ENCODE measurements around the gene EXOSC7.
"Not testable (repeated sequence)": the region's sequence is repeated elsewhere in the genome, so short reads cannot be mapped to it uniquely, and the experiment has no call there.

The EXOSC7 gene

DNA sequence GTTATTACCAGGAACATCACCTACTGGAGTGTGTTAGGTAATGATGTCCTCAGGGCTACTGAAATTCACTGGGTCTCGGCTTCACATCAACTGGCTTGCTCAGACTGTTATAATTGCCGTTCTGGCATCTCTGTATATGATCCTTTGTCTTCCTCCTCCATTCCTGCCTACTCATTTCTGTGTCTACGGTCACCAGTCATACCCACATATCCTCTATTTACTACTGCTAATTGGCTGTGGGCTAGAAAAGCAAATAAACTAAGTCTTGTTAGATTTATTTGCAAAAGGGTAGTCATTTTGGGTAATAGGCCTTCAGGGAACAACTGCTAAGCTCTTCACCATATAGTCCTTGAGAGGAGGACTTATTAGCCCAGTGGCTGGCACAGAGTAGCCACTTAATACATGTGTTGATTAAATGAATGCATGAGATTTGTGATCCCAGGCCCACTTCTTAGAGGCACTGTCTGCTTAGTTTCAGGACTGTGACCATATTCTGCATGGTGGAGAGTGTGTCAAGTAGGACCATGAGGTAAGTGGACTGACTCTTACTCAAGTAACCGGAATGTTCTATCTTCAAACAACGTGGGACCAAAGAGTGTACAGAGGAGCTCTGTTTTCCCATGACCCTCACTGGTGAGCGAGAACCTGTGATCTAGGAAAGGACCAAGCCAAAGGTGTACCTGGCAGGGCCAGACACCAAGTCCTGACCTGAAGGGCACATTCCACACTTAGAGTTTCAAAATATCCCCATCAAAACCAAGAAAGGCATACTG lies 13.2 kb upstream of the EXOSC7 start:
- no peak for DNase-seq

- DNase-seq = no peak
Observed at GRCh38 chr3:44963571-44964325, 12.3 kb upstream of the EXOSC7 start.

DNA sequence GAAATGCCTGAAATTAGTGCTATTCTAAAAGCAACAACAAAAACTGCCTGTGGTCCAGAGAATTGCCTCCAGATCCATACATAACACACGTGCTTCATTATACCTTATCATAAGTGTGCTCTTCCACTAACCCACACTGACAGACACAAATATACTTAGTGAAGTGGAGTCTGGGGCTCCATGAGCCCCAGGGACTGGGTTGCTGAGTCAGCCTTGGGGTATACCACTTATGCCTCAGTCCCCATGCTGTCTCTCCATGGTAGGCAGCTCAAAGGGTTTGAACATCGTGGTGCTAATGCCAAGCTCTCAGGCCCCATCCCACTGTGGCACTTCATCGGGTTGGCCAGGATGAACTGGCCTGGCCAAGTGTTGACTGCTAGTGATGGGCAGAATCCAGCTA lies 10.9 kb upstream of the EXOSC7 start:
- no peak for DNase-seq

DNA sequence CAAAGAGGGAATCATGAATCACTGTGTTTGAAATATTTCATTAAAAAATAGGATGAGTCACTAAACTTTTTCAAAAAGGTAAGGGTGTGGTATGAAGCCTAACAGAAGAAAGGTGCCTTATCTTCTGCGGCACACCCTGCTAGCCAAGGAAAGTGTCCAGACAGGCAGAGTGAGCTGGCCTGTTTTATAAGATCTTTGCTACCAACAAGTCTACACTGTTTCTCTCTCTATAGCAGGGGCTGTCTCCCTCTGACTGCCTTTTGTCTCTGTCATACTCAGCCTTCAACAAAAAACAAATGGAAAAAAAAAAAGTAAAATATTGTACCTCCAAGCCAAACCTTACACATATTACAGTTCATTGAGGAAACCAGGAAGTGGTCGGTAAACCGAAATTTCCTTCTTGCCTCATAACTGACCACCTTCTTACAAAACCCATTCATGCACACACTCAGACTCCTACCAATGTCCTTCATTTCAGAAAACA lies 9.2 kb upstream of the EXOSC7 start:
- DNase-seq = no peak

- DNase-seq = no peak
Observed at GRCh38 chr3:44968447-44968858, 7.6 kb upstream of the EXOSC7 start.

DNA sequence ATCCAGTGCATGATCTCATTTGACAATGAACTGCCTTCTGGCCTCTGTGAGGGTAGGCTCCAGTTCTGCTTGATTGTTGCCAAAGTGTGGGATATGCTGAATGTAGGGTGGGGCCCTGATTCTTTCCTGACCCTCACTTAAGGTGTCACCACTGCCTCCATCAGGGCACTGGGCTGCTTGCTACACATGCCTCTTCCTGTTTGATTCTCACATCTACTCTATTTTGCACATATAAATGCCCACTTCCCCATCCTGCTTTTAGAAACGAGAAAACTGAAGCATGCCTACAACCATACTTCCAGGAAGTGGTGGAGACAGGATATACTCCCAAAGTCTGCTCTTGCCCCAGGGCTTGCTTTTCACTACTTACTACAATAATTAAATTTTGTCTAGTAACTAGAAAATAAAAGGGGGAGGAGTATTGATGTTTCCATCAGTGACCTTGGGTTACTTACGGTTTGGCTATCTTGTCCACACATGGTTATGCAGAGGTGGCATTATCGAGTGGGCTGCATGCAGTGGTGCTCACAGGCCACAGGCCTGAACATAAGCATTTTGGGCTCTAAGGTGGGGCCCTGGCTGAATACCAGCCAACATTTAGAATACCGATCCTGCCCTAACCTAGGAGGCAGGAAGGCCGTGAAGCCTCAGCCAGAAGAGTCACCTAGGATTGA lies 6.8 kb upstream of the EXOSC7 start:
- DNase-seq = no peak

DNA sequence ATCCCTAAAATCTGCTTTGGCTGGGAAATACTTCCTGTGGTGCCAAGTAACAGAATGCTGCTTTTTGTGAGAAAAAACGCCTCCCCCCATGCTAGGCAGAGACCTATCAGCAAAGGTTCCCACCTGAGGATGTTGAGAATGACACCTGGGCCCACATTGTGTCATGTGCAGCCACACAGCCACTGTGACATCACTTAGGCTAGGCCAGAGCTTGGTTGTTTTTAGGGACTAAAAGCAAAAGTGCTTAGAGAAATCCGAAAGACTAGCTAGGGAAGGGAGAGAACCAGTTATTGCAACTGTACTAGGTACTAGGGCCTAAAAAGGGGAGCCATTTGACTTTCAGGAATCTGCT lies 6.2 kb upstream of the EXOSC7 start:
- DNase-seq = no peak

DNA sequence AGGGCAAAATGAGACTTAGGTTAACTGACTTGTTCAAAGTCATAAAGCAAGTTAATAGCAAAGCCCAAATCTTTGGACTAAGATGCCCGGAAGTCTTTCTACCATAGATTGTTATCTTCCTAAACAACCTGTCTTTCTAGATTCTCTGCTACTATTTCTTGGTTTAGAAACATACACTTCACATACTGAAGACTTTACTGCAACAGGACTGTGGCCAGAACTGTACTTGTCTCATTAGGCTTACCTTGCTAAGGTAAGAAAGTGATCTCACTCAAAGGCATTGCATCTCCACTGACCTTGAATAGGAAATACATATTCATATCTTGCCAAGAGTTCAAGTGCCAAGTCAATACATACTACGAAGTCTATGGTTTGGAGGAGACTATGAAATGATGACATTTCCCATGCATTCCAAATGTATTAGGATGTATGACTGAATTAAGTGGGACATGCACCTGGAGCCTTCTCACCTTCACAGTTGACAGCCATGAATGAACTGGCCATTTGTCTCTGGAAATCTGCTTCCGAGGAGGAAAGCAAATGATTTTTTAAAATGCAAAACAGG lies 5.0 kb upstream of the EXOSC7 start:
- no peak for DNase-seq

DNA sequence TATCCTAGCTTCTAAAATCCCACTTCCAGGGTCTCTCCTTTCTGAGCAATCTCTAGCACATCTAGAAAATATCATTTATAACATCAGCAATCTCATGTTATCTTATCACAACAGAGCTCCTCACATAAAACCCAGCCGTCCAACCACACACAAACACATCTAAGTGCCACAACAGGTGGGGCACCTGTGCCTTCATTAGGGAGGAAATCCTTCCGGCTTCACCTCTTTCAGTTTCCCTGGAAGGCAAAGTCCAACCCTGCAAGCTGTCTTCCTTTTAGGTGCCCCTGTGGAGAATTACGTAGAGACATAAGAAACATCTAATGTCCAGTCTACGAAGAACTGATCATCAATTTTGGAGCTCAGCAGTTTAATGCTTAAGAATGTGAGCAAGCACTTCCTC lies 1.6 kb upstream of the EXOSC7 start:
- DNase-seq = no peak

GRCh38 chr3:44981220-44981619 lies 5.2 kb downstream of the EXOSC7 start:
- no peak for DNase-seq

DNA sequence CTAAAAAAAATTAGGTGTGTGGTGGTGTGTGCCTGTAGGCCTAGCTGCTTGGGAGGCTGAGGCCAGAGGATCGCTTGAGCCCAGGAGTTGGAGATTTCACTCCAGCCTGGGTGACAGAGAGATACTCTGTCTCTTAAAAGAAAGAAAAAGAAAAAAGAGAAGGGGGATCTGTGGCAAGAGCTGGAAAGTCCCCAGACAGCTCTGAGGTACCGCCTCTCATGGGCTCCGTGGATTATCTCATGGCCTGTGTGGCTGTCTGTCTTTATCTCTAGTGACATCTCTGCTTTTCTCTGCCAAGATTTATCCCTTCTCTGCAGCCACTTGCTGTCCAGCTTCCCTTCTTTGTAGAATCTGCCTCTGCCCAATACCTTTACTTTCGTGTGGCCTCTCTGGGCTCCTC lies 5.7 kb downstream of the EXOSC7 start:
- no peak for DNase-seq

GRCh38 chr3:44982817-44983216 lies 6.8 kb downstream of the EXOSC7 start:
- DNase-seq = no peak

DNA sequence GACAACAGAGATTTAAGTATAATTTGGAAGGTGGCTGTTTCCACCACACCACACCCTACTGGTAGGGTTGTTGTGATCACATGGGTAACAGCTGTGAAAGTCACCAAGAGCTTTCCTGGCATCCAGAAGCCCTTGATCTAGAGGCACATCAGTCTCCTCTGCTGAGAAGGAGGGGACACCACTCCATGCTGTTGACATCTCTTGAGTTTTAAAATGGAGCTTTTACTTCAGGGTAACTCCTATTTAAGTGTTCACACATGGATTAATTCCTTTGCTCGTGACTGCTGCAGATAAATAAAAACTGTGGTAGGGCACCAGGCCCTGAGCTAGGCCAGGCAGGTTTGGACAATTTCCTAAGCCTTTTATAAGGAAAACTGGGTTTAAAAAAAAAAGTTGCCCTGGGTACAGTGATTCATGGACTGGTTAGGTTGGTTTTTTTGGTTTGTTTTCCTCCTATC lies 7.5 kb downstream of the EXOSC7 start:
- no peak for DNase-seq

- no peak for DNase-seq
Observed at GRCh38 chr3:44984335-44984734, 8.3 kb downstream of the EXOSC7 start.

DNA sequence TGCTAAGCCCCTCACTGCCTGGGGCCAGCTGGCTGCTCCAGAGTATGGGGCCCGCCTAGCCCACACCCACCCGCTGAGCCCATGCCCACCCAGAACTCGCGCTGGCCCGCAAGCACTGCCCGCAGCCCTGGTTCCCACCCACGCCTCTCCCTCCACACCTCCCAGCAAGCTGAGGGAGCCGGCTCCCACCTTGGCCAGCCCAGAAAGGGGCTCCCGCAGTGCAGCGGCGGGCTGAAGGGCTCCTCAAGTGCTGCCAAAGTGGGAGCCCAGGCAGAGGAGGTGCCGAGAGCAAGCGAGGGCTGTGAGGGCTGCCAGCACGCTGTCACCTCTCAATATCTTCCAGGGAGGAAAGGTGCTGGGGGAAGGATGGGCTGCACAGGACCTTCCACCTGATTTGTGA lies 10.3 kb downstream of the EXOSC7 start:
- DNase-seq = not testable (repeated sequence)

- DNase-seq = no peak
Observed at GRCh38 chr3:44987332-44987731, 11.3 kb downstream of the EXOSC7 start.

DNA sequence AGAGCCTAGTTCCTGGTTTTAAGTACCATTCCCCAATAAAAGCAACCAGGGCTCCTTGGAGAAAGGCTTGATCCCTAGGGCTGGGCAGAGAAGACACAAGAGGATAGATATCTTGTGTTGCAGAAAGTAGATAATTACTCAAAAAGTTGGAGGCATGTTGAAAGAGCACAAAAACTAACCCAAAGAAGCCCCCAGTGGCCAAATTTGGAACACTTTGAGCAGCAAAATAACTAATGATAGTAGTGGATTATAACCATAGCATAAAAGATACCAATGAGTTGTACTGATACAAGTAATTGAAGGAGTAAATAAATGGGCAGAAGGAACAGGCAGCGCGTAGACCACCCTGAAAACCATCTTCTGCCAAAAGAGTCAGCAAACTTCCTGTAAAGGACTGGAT lies 12.0 kb downstream of the EXOSC7 start:
- DNase-seq = no peak

DNA sequence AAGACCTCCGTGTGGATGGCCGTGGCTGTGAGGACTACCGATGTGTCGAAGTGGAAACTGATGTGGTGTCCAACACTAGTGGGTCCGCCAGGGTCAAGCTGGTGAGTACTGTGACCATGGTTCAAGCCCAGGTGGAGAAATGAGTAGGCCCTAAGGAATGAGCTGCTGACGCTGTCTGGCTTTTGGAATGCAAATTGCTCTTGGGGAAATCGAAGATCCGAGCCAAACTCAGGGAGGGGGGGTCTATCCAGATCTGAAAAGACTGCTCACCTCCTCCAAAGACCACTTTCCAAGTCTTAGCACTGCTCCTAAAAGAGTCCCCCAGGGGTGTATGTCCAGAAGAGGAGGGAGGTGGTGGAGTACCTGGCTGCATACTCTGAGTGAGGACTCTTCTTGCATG lies 13.1 kb downstream of the EXOSC7 start:
- DNase-seq = no peak

GRCh38 chr3:44989636-44990373 lies 13.8 kb downstream of the EXOSC7 start:
- no peak for DNase-seq

DNA sequence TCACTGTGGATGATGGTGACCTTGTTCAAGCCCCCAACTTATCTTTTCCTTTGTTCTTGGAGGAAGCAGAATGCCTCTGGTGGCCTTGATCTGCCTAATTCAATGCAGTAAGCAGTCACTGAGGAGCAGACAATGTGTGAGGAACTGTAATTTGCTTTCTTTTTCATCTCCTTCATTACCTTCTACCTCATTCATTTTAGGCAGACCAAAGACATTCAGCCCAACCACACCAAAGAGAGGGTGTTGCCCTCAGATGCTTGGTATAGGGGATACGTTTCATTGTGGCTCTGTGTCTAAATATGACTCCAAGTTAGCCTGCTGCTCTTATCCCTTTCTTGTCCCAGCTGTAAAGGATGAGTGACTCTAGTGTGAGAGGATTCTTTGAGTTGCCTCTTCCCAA lies 15.3 kb downstream of the EXOSC7 start:
- no peak for DNase-seq

GRCh38 chr3:44992555-44993470 lies 16.8 kb downstream of the EXOSC7 start:
- DNase-seq = no peak

Data from DMS153 (cell line).